HK-2 (cell line): Measurements from ENCODE around the gene RNF2.
"Not testable (repeated sequence)": the region's sequence is repeated elsewhere in the genome, so short reads cannot be mapped to it uniquely, and the experiment has no call there.

ENCODE experiments used
- DNase-seq: peaks from one replicate; pipeline ENCODE4 v3.0.0-alpha.2; 2018; ENCODE audit not compliant: unreplicated experiment

RNF2 gene

GRCh38 chr1:185044981-185045813 lies at the start of gene RNF2:
TSS of gene RNF2 (plus strand) at chr1:185045558. CDS start at chr1:185087554, 41,996 bp downstream.
- peak; percentile 84 for DNase-seq

- DNase-seq: not testable (repeated sequence)
Measured at GRCh38 chr1:184999974-185000373, 45.4 kb upstream of the RNF2 start.

GRCh38 chr1:185001312-185001880 lies 44.0 kb upstream of the RNF2 start:
- not testable (repeated sequence) for DNase-seq

- no peak for DNase-seq
Measured at GRCh38 chr1:185008838-185009237, 36.5 kb upstream of the RNF2 start.

GRCh38 chr1:185010361-185010760 lies 35.0 kb upstream of the RNF2 start:
- no peak for DNase-seq

GRCh38 chr1:185014941-185015340 lies 30.4 kb upstream of the RNF2 start:
- DNase-seq: no peak

GRCh38 chr1:185015631-185016030 lies 29.7 kb upstream of the RNF2 start:
- no peak for DNase-seq

- DNase-seq: no peak
Measured at GRCh38 chr1:185016880-185017279, 28.5 kb upstream of the RNF2 start.

GRCh38 chr1:185017338-185017737 lies 28.0 kb upstream of the RNF2 start:
- DNase-seq: peak; percentile 22

GRCh38 chr1:185017966-185018365 lies 27.4 kb upstream of the RNF2 start:
- no peak for DNase-seq

GRCh38 chr1:185027252-185027882 lies 18.0 kb upstream of the RNF2 start:
- DNase-seq: no peak

GRCh38 chr1:185033686-185034085 lies 11.7 kb upstream of the RNF2 start:
- no peak for DNase-seq

GRCh38 chr1:185035258-185035657 lies 10.1 kb upstream of the RNF2 start:
- no peak for DNase-seq

GRCh38 chr1:185038813-185039376 lies 6.5 kb upstream of the RNF2 start:
- no peak for DNase-seq

GRCh38 chr1:185039726-185040407 lies 5.5 kb upstream of the RNF2 start:
- DNase-seq: no peak

GRCh38 chr1:185040408-185040735 lies 5.0 kb upstream of the RNF2 start:
- DNase-seq: no peak

GRCh38 chr1:185041742-185042141 lies 3.6 kb upstream of the RNF2 start:
- no peak for DNase-seq

- DNase-seq: no peak
Measured at GRCh38 chr1:185042737-185043136, 2.6 kb upstream of the RNF2 start.

GRCh38 chr1:185044387-185044786 lies 971 bp upstream of the RNF2 start:
- DNase-seq: no peak

- DNase-seq: peak; percentile 34
Measured at GRCh38 chr1:185045814-185046492, 595 bp downstream of the RNF2 start.

GRCh38 chr1:185046668-185047067 lies 1.3 kb downstream of the RNF2 start:
- no peak for DNase-seq

GRCh38 chr1:185049670-185050069 lies 4.3 kb downstream of the RNF2 start:
- no peak for DNase-seq
